ENCODE data around the gene TPD52L2.

TPD52L2 gene

GRCh38 chr20:63890616-63891015, 25.5 kb downstream of the TPD52L2 start:
- Histone ChIP-seq H3K9me3 (ENCODE audit: control insufficient read depth, insufficient read depth, low read length) (no peaks in the 10 kb centered on the region), H3K27ac (ENCODE audit: low read length) (no peak overlapping the region), H3K27me3 (ENCODE audit: control insufficient read depth, insufficient read depth, low read length) (no peaks in the 10 kb centered on the region), H3K36me3 (ENCODE audit: control insufficient read depth, insufficient read depth, low read length) (peaks cover 18% of the 10 kb centered on the region), H3K4me1 (ENCODE audit: control insufficient read depth, insufficient read depth, low read length) (peaks cover 1% of the 10 kb centered on the region; the same call in 1 of the 2 replicates), H3K4me3 (ENCODE audit: low read length) (no peak overlapping the region)
- DNase-seq (ENCODE audit: low read depth, low spot score), result no peak
- no CpG with 5 or more reads among the region's 7 CpGs for WGBS (ENCODE audit: insufficient coverage, insufficient read length)

- Histone ChIP-seq H3K4me3 (ENCODE audit: low read length) (no peak overlapping the region), H3K27ac (ENCODE audit: low read length) (no peak overlapping the region), H3K9me3 (ENCODE audit: control insufficient read depth, insufficient read depth, low read length) (no peaks in the 10 kb centered on the region), H3K4me1 (ENCODE audit: control insufficient read depth, insufficient read depth, low read length) (peaks cover 1% of the 10 kb centered on the region; the same call in 1 of the 2 replicates), H3K36me3 (ENCODE audit: control insufficient read depth, insufficient read depth, low read length) (peaks cover 16% of the 10 kb centered on the region), H3K27me3 (ENCODE audit: control insufficient read depth, insufficient read depth, low read length) (no peaks in the 10 kb centered on the region)
- DNase-seq (ENCODE audit: low read depth, low spot score), result no peak
- WGBS (ENCODE audit: insufficient coverage, insufficient read length), result no CpG with 5 or more reads among the region's 29 CpGs
Measured at GRCh38 chr20:63891061-63892002, 26.3 kb downstream of the TPD52L2 start.

DNA sequence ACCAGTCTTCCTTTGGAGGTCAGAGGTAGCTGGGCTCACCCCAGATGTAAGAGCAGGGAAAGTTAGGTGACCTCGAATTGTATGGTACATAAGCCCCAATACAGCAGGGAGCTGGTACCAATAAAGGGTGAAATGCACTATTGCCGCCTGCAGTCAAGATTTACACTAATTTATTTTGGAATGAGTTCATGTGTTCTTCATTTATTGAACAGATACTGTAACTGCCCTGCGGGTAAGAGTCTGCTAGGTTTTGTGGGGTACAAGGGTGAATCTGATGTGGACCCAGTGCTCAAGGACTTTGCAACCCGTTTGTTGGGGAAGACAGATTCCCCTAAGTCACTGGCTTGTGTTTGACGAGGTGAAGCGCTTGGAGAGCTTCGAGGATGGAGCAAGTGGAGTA, 27.3 kb downstream of the TPD52L2 start:
- Histone ChIP-seq H3K4me1 (ENCODE audit: control insufficient read depth, insufficient read depth, low read length) (peaks cover 1% of the 10 kb centered on the region; the same call in 1 of the 2 replicates), H3K36me3 (ENCODE audit: control insufficient read depth, insufficient read depth, low read length) (peaks cover 13% of the 10 kb centered on the region), H3K9me3 (ENCODE audit: control insufficient read depth, insufficient read depth, low read length) (no peaks in the 10 kb centered on the region), H3K27me3 (ENCODE audit: control insufficient read depth, insufficient read depth, low read length) (no peaks in the 10 kb centered on the region), H3K27ac (ENCODE audit: low read length) (no peak overlapping the region), H3K4me3 (ENCODE audit: low read length) (no peak overlapping the region)
- DNase-seq (ENCODE audit: low read depth, low spot score), result no peak
- no CpG with 5 or more reads among the region's 7 CpGs for WGBS (ENCODE audit: insufficient coverage, insufficient read length)

GRCh38 chr20:63893999-63894357, 28.9 kb downstream of the TPD52L2 start:
- Histone ChIP-seq H3K4me1 (ENCODE audit: control insufficient read depth, insufficient read depth, low read length) (peaks cover 1% of the 10 kb centered on the region), H3K36me3 (ENCODE audit: control insufficient read depth, insufficient read depth, low read length) (peaks cover 8% of the 10 kb centered on the region), H3K27ac (ENCODE audit: low read length) (no peak overlapping the region), H3K9me3 (ENCODE audit: control insufficient read depth, insufficient read depth, low read length) (no peaks in the 10 kb centered on the region), H3K4me3 (ENCODE audit: low read length) (0 out of 2 replicates have a peak overlapping the region, but pooled peaks have one; percentile 56), H3K27me3 (ENCODE audit: control insufficient read depth, insufficient read depth, low read length) (no peaks in the 10 kb centered on the region)
- WGBS (ENCODE audit: insufficient coverage, insufficient read length), result no CpG with 5 or more reads among the region's 6 CpGs
- no peak for DNase-seq (ENCODE audit: low read depth, low spot score)

DNA sequence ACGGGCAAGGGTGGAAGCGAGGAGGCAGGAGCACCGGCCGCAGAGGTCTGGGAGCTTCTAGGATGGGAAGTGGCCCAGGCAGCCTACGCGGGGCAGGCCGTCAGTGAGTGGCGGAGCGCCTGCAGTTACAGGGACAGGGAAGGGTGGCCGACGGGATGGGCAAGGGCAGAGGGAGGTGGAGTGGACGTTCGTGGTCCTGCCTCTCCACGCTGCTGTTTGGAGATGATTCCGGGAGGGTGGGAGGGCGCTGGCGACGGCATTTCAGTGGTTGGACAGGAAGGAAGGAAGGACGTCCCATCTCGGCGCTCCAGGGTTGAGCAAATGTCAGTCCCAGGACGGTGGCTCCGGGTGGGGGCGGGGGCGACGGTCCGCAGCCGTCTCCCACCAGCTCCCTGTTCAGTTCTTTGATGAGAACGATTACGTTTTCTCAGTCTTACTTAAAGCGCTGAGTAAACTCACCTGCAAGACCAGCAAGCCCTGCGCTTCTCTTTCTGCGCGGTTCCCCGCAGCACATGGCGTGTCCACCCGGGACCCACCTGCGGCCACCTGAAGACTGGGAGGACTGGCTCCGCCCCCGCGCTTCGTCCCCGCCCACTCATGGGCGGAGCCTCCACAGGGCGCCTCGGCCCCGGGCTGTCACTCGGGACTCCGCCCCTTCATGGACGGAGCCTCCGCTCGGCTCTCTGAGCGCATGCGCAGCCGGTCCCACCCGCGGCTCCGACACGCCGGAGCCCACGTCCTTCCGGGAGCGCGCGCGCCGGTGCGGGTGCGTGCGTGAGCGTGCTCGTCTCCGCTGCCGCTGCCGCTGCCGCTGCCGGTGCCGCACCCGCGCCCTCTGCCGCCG, 29.5 kb downstream of the TPD52L2 start, which contains the start of gene DNAJC5:
DNAJC5 (plus strand) TSS at position 769 of the 844 bp plus-strand sequence. CDS start 33,220 bp downstream, outside the sequence.
- Histone ChIP-seq H3K4me1 (ENCODE audit: control insufficient read depth, insufficient read depth, low read length) (peaks cover 1% of the 10 kb centered on the region), H3K27me3 (ENCODE audit: control insufficient read depth, insufficient read depth, low read length) (no peaks in the 10 kb centered on the region), H3K9me3 (ENCODE audit: control insufficient read depth, insufficient read depth, low read length) (no peaks in the 10 kb centered on the region), H3K36me3 (ENCODE audit: control insufficient read depth, insufficient read depth, low read length) (peaks cover 5% of the 10 kb centered on the region), H3K27ac (ENCODE audit: low read length) (no peak within 1 kb of the TSS), H3K4me3 (ENCODE audit: low read length) (peak within 1 kb of the TSS; percentile 56; the same call in 1 of the 2 replicates)
- WGBS (ENCODE audit: insufficient coverage, insufficient read length), result no CpG with 5 or more reads among the region's 82 CpGs
- DNase-seq (ENCODE audit: low read depth, low spot score), result peak; percentile 84

- peaks cover 1% of the 10 kb centered on the region for H3K4me1 ChIP-seq (ENCODE audit: control insufficient read depth, insufficient read depth, low read length)
- peak overlapping the region; percentile 56; the same call in 1 of the 2 replicates for H3K4me3 ChIP-seq (ENCODE audit: low read length)
- H3K9me3 ChIP-seq (ENCODE audit: control insufficient read depth, insufficient read depth, low read length), result no peaks in the 10 kb centered on the region
- no CpG with 5 or more reads among the region's 87 CpGs for WGBS (ENCODE audit: insufficient coverage, insufficient read length)
- H3K36me3 ChIP-seq (ENCODE audit: control insufficient read depth, insufficient read depth, low read length), result no peaks in the 10 kb centered on the region; the same call in 1 of the 2 replicates
- H3K27me3 ChIP-seq (ENCODE audit: control insufficient read depth, insufficient read depth, low read length), result no peaks in the 10 kb centered on the region
- DNase-seq (ENCODE audit: low read depth, low spot score), result no peak
- H3K27ac ChIP-seq (ENCODE audit: low read length), result no peak overlapping the region
Measured at GRCh38 chr20:63895202-63895951, 30.3 kb downstream of the TPD52L2 start.

DNA sequence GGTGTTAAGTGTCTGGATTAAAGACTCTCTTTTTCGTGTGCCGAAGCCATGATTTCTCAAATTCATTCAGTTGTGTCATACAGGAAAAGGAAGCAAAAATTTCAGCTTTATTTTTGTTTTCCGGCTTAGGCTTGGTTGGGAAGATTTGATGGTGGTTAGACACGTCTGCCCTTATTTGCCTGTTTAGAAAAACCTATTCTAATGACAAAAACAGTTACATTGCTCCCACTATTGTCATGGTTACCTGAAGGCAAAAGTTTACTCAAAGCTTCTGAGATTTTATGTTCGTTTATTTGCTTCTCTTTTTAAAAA, 30.8 kb downstream of the TPD52L2 start:
- no peak for DNase-seq (ENCODE audit: low read depth, low spot score)
- Histone ChIP-seq H3K9me3 (ENCODE audit: control insufficient read depth, insufficient read depth, low read length) (no peaks in the 10 kb centered on the region), H3K4me1 (ENCODE audit: control insufficient read depth, insufficient read depth, low read length) (peaks cover 1% of the 10 kb centered on the region), H3K4me3 (ENCODE audit: low read length) (peak overlapping the region; percentile 17; the same call in 1 of the 2 replicates), H3K36me3 (ENCODE audit: control insufficient read depth, insufficient read depth, low read length) (no peaks in the 10 kb centered on the region; the same call in 1 of the 2 replicates), H3K27ac (ENCODE audit: low read length) (no peak overlapping the region), H3K27me3 (ENCODE audit: control insufficient read depth, insufficient read depth, low read length) (no peaks in the 10 kb centered on the region)
- no CpG with 5 or more reads among the region's 5 CpGs for WGBS (ENCODE audit: insufficient coverage, insufficient read length)

GRCh38 chr20:63896264-63897105, 31.4 kb downstream of the TPD52L2 start:
- no CpG with 5 or more reads among the region's 18 CpGs for WGBS (ENCODE audit: insufficient coverage, insufficient read length)
- no peak for DNase-seq (ENCODE audit: low read depth, low spot score)
- H3K36me3 ChIP-seq (ENCODE audit: control insufficient read depth, insufficient read depth, low read length), result no peaks in the 10 kb centered on the region

GRCh38 chr20:63897978-63898561, 33.0 kb downstream of the TPD52L2 start:
- no peaks in the 10 kb centered on the region for H3K36me3 ChIP-seq (ENCODE audit: control insufficient read depth, insufficient read depth, low read length)
- H3K27me3 ChIP-seq (ENCODE audit: control insufficient read depth, insufficient read depth, low read length), result no peaks in the 10 kb centered on the region
- DNase-seq (ENCODE audit: low read depth, low spot score), result no peak
- H3K27ac ChIP-seq (ENCODE audit: low read length), result no peak overlapping the region
- H3K4me3 ChIP-seq (ENCODE audit: low read length), result no peak overlapping the region
- H3K4me1 ChIP-seq (ENCODE audit: control insufficient read depth, insufficient read depth, low read length), result peaks cover 1% of the 10 kb centered on the region
- WGBS (ENCODE audit: insufficient coverage, insufficient read length), result no CpG with 5 or more reads among the region's 6 CpGs
- no peaks in the 10 kb centered on the region for H3K9me3 ChIP-seq (ENCODE audit: control insufficient read depth, insufficient read depth, low read length)

More at GRCh38 chr20:63896264-63897105, 31.4 kb downstream of the TPD52L2 start:
- Histone ChIP-seq H3K4me3 (ENCODE audit: low read length) (no peak overlapping the region), H3K9me3 (ENCODE audit: control insufficient read depth, insufficient read depth, low read length) (no peaks in the 10 kb centered on the region), H3K4me1 (ENCODE audit: control insufficient read depth, insufficient read depth, low read length) (peaks cover 1% of the 10 kb centered on the region), H3K27me3 (ENCODE audit: control insufficient read depth, insufficient read depth, low read length) (no peaks in the 10 kb centered on the region), H3K27ac (ENCODE audit: low read length) (no peak overlapping the region)

Data from iPS DF 6.9 (cell line).